WERI-Rb-1 (cell line): Measurements from ENCODE around the gene PEG3.

Experiments used
- DNase-seq: peaks from one replicate; pipeline ENCODE4 v3.0.0-alpha.2; 2020
- H3K27ac ChIP-seq: fragments of 250-450 bp; sonication (Bioruptor Pico); 2 replicates; pipeline ENCODE4 v1.5.1; 2020; ENCODE audit warnings: mild to moderate bottlenecking, moderate library complexity
- H3K27me3 ChIP-seq: fragments of 250-450 bp; sonication (Bioruptor Pico); 2 replicates; pipeline ENCODE4 v1.5.1; 2021; ENCODE audit warnings: mild to moderate bottlenecking, low read depth, moderate library complexity; ENCODE audit not compliant: insufficient read depth, severe bottlenecking
- H3K36me3 ChIP-seq: fragments of 250-450 bp; sonication (Bioruptor Pico); 2 replicates; pipeline ENCODE4 v1.5.1; 2020; ENCODE audit warnings: mild to moderate bottlenecking, moderate library complexity
- H3K4me3 ChIP-seq: 2 replicates; pipeline ENCODE4 v1.5.1; 2011; ENCODE audit warnings: low read depth, mild to moderate bottlenecking, control low read depth, low read length
- H3K9me3 ChIP-seq: fragments of 250-450 bp; sonication (Bioruptor Pico); 2 replicates; pipeline ENCODE4 v1.5.1; 2021; ENCODE audit warnings: mild to moderate bottlenecking, moderate library complexity; ENCODE audit not compliant: severe bottlenecking
- CTCF ChIP-seq: IDR thresholded peaks from 2 replicates; pipeline ENCODE4 v1.5.1; 2011; ENCODE audit warnings: low read depth, mild to moderate bottlenecking, control low read depth, inconsistent platforms, low read length

The PEG3 gene

GRCh38 chr19:56875717-56876116 is 35.2 kb upstream of the PEG3 start:
- Histone ChIP-seq H3K9me3 (peaks cover 5% of the 10 kb centered on the region), H3K36me3 (no peaks in the 10 kb centered on the region)

GRCh38 chr19:56874530-56874929 is 34.0 kb upstream of the PEG3 start:
- TF ChIP-seq CTCF: no peak
- Histone ChIP-seq H3K9me3 (peaks cover 5% of the 10 kb centered on the region), H3K4me3 (no peak overlapping the region), H3K27ac (no peak overlapping the region), H3K36me3 (no peaks in the 10 kb centered on the region), H3K27me3 (no peaks in the 10 kb centered on the region)
- DNase-seq: no peak

More at GRCh38 chr19:56875717-56876116, 35.2 kb upstream of the PEG3 start:
- H3K27me3 ChIP-seq: no peaks in the 10 kb centered on the region
- H3K27ac ChIP-seq: no peak overlapping the region
- no peak for DNase-seq
- H3K4me3 ChIP-seq: no peak overlapping the region
- no peak for TF ChIP-seq CTCF

GRCh38 chr19:56873493-56873892 is 33.0 kb upstream of the PEG3 start:
- Histone ChIP-seq H3K27me3 (no peaks in the 10 kb centered on the region), H3K4me3 (no peak overlapping the region), H3K9me3 (peaks cover 5% of the 10 kb centered on the region), H3K27ac (no peak overlapping the region), H3K36me3 (no peaks in the 10 kb centered on the region)
- TF ChIP-seq CTCF: no peak
- DNase-seq: no peak

GRCh38 chr19:56869886-56870285 is 29.4 kb upstream of the PEG3 start:
- H3K4me3 ChIP-seq: no peak overlapping the region
- H3K27ac ChIP-seq: no peak overlapping the region
- peaks cover 4% of the 10 kb centered on the region for H3K9me3 ChIP-seq
- H3K36me3 ChIP-seq: no peaks in the 10 kb centered on the region
- TF ChIP-seq CTCF: no peak
- DNase-seq: no peak
- H3K27me3 ChIP-seq: no peaks in the 10 kb centered on the region

- DNase-seq: no peak
- Histone ChIP-seq H3K27me3 (no peaks in the 10 kb centered on the region), H3K36me3 (no peaks in the 10 kb centered on the region), H3K4me3 (no peak overlapping the region), H3K9me3 (no peaks in the 10 kb centered on the region), H3K27ac (no peak overlapping the region)
- TF ChIP-seq CTCF: no peak
Observed at GRCh38 chr19:56868446-56868845, 27.9 kb upstream of the PEG3 start.

- no peak for DNase-seq
- no peaks in the 10 kb centered on the region for H3K9me3 ChIP-seq
- no peak overlapping the region for H3K27ac ChIP-seq
- TF ChIP-seq CTCF: no peak
- no peak overlapping the region for H3K4me3 ChIP-seq
- no peaks in the 10 kb centered on the region for H3K27me3 ChIP-seq
- H3K36me3 ChIP-seq: no peaks in the 10 kb centered on the region
Observed at GRCh38 chr19:56866538-56866937, 26.0 kb upstream of the PEG3 start.
